WTC11 (cell line): Measurements from ENCODE around the gene RAB32. TPM values are rescaled to one million over a fixed set of nuclear protein-coding genes. Genes with fewer than 3 reads are reported as not detected.
A peak's percentile ranks its signal among the peaks of the same experiment; 100 is the strongest.

Source experiments
- ATAC-seq: fragments of 200-7000 bp; cut with Tn5 transposase; 2 replicates; pipeline ENCODE4 v1.10.0; 2021; ENCODE audit warnings: mild to moderate bottlenecking, moderate library complexity
- CTCF ChIA-PET: fragments of 300-600 bp; sonication (Branson Sonifier 250); formaldehyde crosslinking; loops from one replicate; lab custom pipeline; 2021; ENCODE audit warnings: antibody characterized with exemption; lab: Charles Lee
- POLR2A ChIA-PET: fragments of 350-600 bp; sonication (Branson Sonifier 250); formaldehyde crosslinking; loops from one replicate; lab custom pipeline; 2021; ENCODE audit warnings: antibody characterized with exemption; lab: Charles Lee
- DNase-seq: peaks from one replicate; pipeline ENCODE4 v3.0.0; 2021; ENCODE audit warnings: low spot score
- H3K27ac Mint-ChIP-seq: 2 replicates; pipeline ENCODE4 v1.8.0; 2021; ENCODE audit warnings: mixed read lengths
- H3K27me3 Mint-ChIP-seq: 2 replicates; pipeline ENCODE4 v1.8.0; 2021; ENCODE audit warnings: low read depth, mild to moderate bottlenecking, moderate library complexity, mixed read lengths
- H3K36me3 Mint-ChIP-seq: 2 replicates; pipeline ENCODE4 v1.8.0; 2021; ENCODE audit warnings: mixed read lengths
- H3K4me1 Mint-ChIP-seq: 2 replicates; pipeline ENCODE4 v1.8.0; 2022; ENCODE audit warnings: mixed read lengths
- H3K4me3 Mint-ChIP-seq: 2 replicates; pipeline ENCODE4 v1.8.0; 2021; ENCODE audit warnings: mild to moderate bottlenecking, moderate library complexity, mixed read lengths
- H3K9me3 Mint-ChIP-seq: 2 replicates; pipeline ENCODE4 v1.8.0; 2021; ENCODE audit warnings: mixed read lengths
- AFF4 ChIP-seq: sonication (generic); formaldehyde crosslinking; IDR thresholded peaks from 2 replicates; pipeline ENCODE4 v1.8.1; 2023; ENCODE audit warnings: mild to moderate bottlenecking, missing genetic modification reagents, borderline replicate concordance
- ARID4B ChIP-seq: sonication (generic); formaldehyde crosslinking; IDR thresholded peaks from 2 replicates; pipeline ENCODE4 v1.8.0; 2023; ENCODE audit warnings: missing genetic modification reagents, mild to moderate bottlenecking, borderline replicate concordance
- ATF2 ChIP-seq: sonication (generic); formaldehyde crosslinking; IDR thresholded peaks from 2 replicates; pipeline ENCODE4 v1.8.1; 2022; ENCODE audit warnings: low read depth, missing genetic modification reagents, borderline replicate concordance
- CDX4 ChIP-seq: fragments of 250-450 bp; sonication (Bioruptor Pico); IDR thresholded peaks from 2 replicates; pipeline ENCODE4 v1.9.0; 2021; ENCODE audit warnings: moderate library complexity, mild to moderate bottlenecking, inconsistent platforms, borderline replicate concordance
- CREM ChIP-seq: sonication (generic); formaldehyde crosslinking; IDR thresholded peaks from 2 replicates; pipeline ENCODE4 v1.8.1; 2022; ENCODE audit warnings: mild to moderate bottlenecking, missing genetic modification reagents, moderate library complexity
- E2F5 ChIP-seq: sonication (generic); formaldehyde crosslinking; IDR thresholded peaks from 2 replicates; pipeline ENCODE4 v1.8.1; 2022; ENCODE audit warnings: mild to moderate bottlenecking, moderate library complexity, missing genetic modification reagents
- EMX1 ChIP-seq: fragments of 250-450 bp; sonication (Bioruptor Pico); IDR thresholded peaks from 2 replicates; pipeline ENCODE4 v1.8.0; 2021; ENCODE audit warnings: mild to moderate bottlenecking
- ERG ChIP-seq: fragments of 250-450 bp; sonication (Bioruptor Pico); IDR thresholded peaks from 2 replicates; pipeline ENCODE4 v1.8.0; 2021; ENCODE audit warnings: mild to moderate bottlenecking
- ESRRA ChIP-seq: sonication (generic); formaldehyde crosslinking; IDR thresholded peaks from 2 replicates; pipeline ENCODE4 v1.8.1; 2022; ENCODE audit warnings: mild to moderate bottlenecking, missing genetic modification reagents, borderline replicate concordance
- FOXJ3 ChIP-seq: sonication (generic); formaldehyde crosslinking; IDR thresholded peaks from 2 replicates; pipeline ENCODE4 v1.9.0; 2021; ENCODE audit warnings: missing genetic modification reagents, mild to moderate bottlenecking, borderline replicate concordance
- GTF2I ChIP-seq: fragments of 250-450 bp; sonication (Bioruptor Pico); conservative IDR thresholded peaks from 2 replicates; pipeline ENCODE4 v1.4.0; 2021; ENCODE audit warnings: mild to moderate bottlenecking
- NR3C1 ChIP-seq: sonication (generic); formaldehyde crosslinking; conservative IDR thresholded peaks from 2 replicates; pipeline ENCODE4 v1.8.1; 2023; ENCODE audit warnings: low read depth, mild to moderate bottlenecking, missing genetic modification reagents
- SMAD3 ChIP-seq: sonication (generic); formaldehyde crosslinking; IDR thresholded peaks from 2 replicates; pipeline ENCODE4 v1.8.0; 2022; ENCODE audit warnings: missing genetic modification reagents, mild to moderate bottlenecking, borderline replicate concordance
- SP1 ChIP-seq: sonication (generic); formaldehyde crosslinking; conservative IDR thresholded peaks from 2 replicates; pipeline ENCODE4 v1.8.1; 2022; ENCODE audit warnings: missing genetic modification reagents
- TP53 ChIP-seq: sonication (generic); formaldehyde crosslinking; IDR thresholded peaks from 2 replicates; pipeline ENCODE4 v1.8.1; 2023; ENCODE audit warnings: mild to moderate bottlenecking, missing genetic modification reagents
- ZNF219 ChIP-seq: sonication (generic); formaldehyde crosslinking; IDR thresholded peaks from 2 replicates; pipeline ENCODE4 v1.8.0; 2023; ENCODE audit warnings: missing genetic modification reagents, mild to moderate bottlenecking, borderline replicate concordance
- ZNF416 ChIP-seq: fragments of 250-450 bp; sonication (Bioruptor Pico); IDR thresholded peaks from 2 replicates; pipeline ENCODE4 v1.9.0; 2021; ENCODE audit warnings: mild to moderate bottlenecking, inconsistent platforms
- total RNA-seq: library from RNA; stranded (reverse); gene quantifications from 3 replicates; pipeline ENCODE4 v1.2.3, GENCODE V29; 2021

Gene RAB32
- total RNA-seq, 1 experiment from 2014 or later: 3.9 TPM

- ChIA-PET POLR2A (no interaction called here), CTCF (no interaction called here)
- Mint-ChIP-seq H3K27me3 (peaks cover 8% of the 10 kb centered on the region), H3K4me1 (peaks cover 9% of the 10 kb centered on the region), H3K9me3 (no peaks in the 10 kb centered on the region), H3K36me3 (no peaks in the 10 kb centered on the region), H3K27ac (no peak overlapping the region), H3K4me3 (no peak overlapping the region)
- no peak for TF ChIP-seq ZNF416 (CRISPR knock-in tag)
- TF ChIP-seq ZNF219 (CRISPR knock-in tag): no peak
- TF ChIP-seq AFF4 (CRISPR knock-in tag): no peak
- no peak for TF ChIP-seq E2F5 (CRISPR knock-in tag)
- no peak for TF ChIP-seq EMX1 (CRISPR knock-in tag)
- TF ChIP-seq ATF2 (CRISPR knock-in tag): no peak
- TF ChIP-seq CREM: no peak
- no peak for TF ChIP-seq GTF2I
- TF ChIP-seq FOXJ3 (CRISPR knock-in tag): no peak
- TF ChIP-seq NR3C1 (CRISPR knock-in tag): no peak
- no peak for TF ChIP-seq TP53 (CRISPR knock-in tag)
- DNase-seq (no peak), ATAC-seq (no peak)
Observed at GRCh38 chr6:146595972-146596731, 52.5 kb downstream of the RAB32 start.

- no peaks in the 10 kb centered on the region for H3K36me3 Mint-ChIP-seq
- no peak within 1 kb of the TSS for H3K27ac Mint-ChIP-seq
- ATAC-seq: peak; percentile 99
- H3K9me3 Mint-ChIP-seq: no peaks in the 10 kb centered on the region
- H3K4me1 Mint-ChIP-seq: peaks cover 9% of the 10 kb centered on the region
- POLR2A ChIA-PET: no interaction called here
- CTCF ChIA-PET: interaction anchor here (1.0 kb wide), 1 partner anchor 56 kb away, joined by 5 read pairs; the partner anchor contains the start of gene RAB32
- peak within 1 kb of the TSS; percentile 67 for H3K4me3 Mint-ChIP-seq
- DNase-seq: peak; percentile 84
- H3K27me3 Mint-ChIP-seq: peaks cover 8% of the 10 kb centered on the region
- TF ChIP-seq ZNF416 (CRISPR knock-in tag) (no peak), ERG (CRISPR knock-in tag) (no peak), SMAD3 (CRISPR knock-in tag) (no peak), SP1 (CRISPR knock-in tag) (no peak), CDX4 (no peak), ESRRA (no peak), ATF2 (CRISPR knock-in tag) (no peak), ARID4B (CRISPR knock-in tag) (no peak)
Observed at GRCh38 chr6:146598772-146599405, 55.3 kb downstream of the RAB32 start, which contains the start of gene ADGB. Gene ADGB, plus strand, starts transcription at chr6:146598972. Its CDS starts 69 bp downstream, at chr6:146599041.
